Suprapubic skin (tissue), 4 donors: ENCODE results near the gene SLC6A7.

Experiments used
- EP300 ChIP-seq: sonication (generic); formaldehyde crosslinking; IDR thresholded peaks from one replicate; pipeline ENCODE4 v1.6.1; 2017; ENCODE audit warnings: antibody characterized with exemption
- POLR2A ChIP-seq, 2 donors: fragments of 450-650 bp; IDR thresholded peaks; one replicate each; pipeline ENCODE4 v1.6.1; 2017; ENCODE audit warnings: antibody characterized with exemption in 2 of 2, mild to moderate bottlenecking in 2 of 2, moderate library complexity in 2 of 2
- POLR2AphosphoS5 ChIP-seq, 3 donors: sonication (generic); formaldehyde crosslinking; IDR thresholded peaks; one replicate each; pipeline ENCODE4 v1.6.1; 2017; ENCODE audit warnings: antibody characterized with exemption in 3 of 3
- TF ChIP-seq, protein P1 (sequence below), 2 donors: fragments of 200-600 bp in 1 of 2; fragments of 450-650 bp in 1 of 2; sonication (generic) in 1 of 2; IDR thresholded peaks; one replicate each; pipeline ENCODE4 v1.5.1; 2016 to 2019; ENCODE audit warnings: antibody characterized with exemption in 2 of 2, mild to moderate bottlenecking in 1 of 2, moderate library complexity in 1 of 2

DNA sequence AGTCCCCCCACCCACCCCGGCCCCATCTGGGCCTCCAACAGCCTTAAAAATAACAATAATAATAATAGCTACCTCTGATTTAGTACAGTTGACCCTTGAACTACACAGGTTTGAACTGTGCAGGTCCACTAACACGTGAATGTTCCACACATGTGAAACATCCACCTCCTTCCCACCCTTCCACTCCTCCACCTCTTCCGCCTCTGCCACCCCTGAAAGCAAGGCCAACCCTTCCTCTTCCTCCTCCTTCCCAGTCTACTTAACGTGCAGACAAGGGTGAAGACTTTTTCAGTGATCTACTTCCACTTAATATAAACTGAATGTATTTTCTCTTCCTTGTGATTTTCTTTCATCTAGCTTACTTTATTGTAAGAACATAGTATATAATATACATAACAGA lies 45.0 kb upstream of the SLC6A7 start:
- TF ChIP-seq, protein P1, sequence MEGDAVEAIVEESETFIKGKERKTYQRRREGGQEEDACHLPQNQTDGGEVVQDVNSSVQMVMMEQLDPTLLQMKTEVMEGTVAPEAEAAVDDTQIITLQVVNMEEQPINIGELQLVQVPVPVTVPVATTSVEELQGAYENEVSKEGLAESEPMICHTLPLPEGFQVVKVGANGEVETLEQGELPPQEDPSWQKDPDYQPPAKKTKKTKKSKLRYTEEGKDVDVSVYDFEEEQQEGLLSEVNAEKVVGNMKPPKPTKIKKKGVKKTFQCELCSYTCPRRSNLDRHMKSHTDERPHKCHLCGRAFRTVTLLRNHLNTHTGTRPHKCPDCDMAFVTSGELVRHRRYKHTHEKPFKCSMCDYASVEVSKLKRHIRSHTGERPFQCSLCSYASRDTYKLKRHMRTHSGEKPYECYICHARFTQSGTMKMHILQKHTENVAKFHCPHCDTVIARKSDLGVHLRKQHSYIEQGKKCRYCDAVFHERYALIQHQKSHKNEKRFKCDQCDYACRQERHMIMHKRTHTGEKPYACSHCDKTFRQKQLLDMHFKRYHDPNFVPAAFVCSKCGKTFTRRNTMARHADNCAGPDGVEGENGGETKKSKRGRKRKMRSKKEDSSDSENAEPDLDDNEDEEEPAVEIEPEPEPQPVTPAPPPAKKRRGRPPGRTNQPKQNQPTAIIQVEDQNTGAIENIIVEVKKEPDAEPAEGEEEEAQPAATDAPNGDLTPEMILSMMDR (IDR thresholded peaks at IDR 0.05): no peak
- TF ChIP-seq EP300: no peak
- TF ChIP-seq POLR2A (IDR thresholded peaks at IDR 0.05): no peak
- no peak for TF ChIP-seq POLR2AphosphoS5 (IDR thresholded peaks at IDR 0.05)
